ENCODE results near the gene ACOT4.
A peak's percentile ranks its signal among the peaks of the same experiment; 100 is the strongest.
"Not testable (repeated sequence)": the region's sequence is repeated elsewhere in the genome, so short reads cannot be mapped to it uniquely, and the experiment has no call there.

Gene ACOT4

GRCh38 chr14:73591690-73592449 lies at the start of gene ACOT4:
Gene ACOT4 (plus strand): TSS chr14:73591873. CDS start chr14:73591960, 87 bp downstream.
- DNase-seq = peak in 20 of 58 donors; percentile 4 to 54 (median 26)

- DNase-seq = not testable (repeated sequence)
These were observed 48.7 kb upstream of the ACOT4 start for GRCh38 chr14:73542961-73543360.

- not testable (repeated sequence) for DNase-seq
These were observed 46.3 kb upstream of the ACOT4 start for GRCh38 chr14:73545353-73545752.

GRCh38 chr14:73549097-73549496 lies 42.6 kb upstream of the ACOT4 start:
- DNase-seq = not testable (repeated sequence)

- not testable (repeated sequence) for DNase-seq
These were observed 41.7 kb upstream of the ACOT4 start for GRCh38 chr14:73549889-73550524.

GRCh38 chr14:73553845-73554244 lies 37.8 kb upstream of the ACOT4 start:
- no peak for DNase-seq

GRCh38 chr14:73557201-73557600 lies 34.5 kb upstream of the ACOT4 start:
- not testable (repeated sequence) for DNase-seq

GRCh38 chr14:73558238-73558637 lies 33.4 kb upstream of the ACOT4 start:
- DNase-seq = not testable (repeated sequence)

- not testable (repeated sequence) for DNase-seq
These were observed 29.4 kb upstream of the ACOT4 start for GRCh38 chr14:73562256-73562655.

- not testable (repeated sequence) for DNase-seq
These were observed 29.0 kb upstream of the ACOT4 start for GRCh38 chr14:73562696-73563095.

GRCh38 chr14:73566431-73566830 lies 25.2 kb upstream of the ACOT4 start:
- not testable (repeated sequence) for DNase-seq

- not testable (repeated sequence) for DNase-seq
These were observed 24.7 kb upstream of the ACOT4 start for GRCh38 chr14:73566935-73567334.

- no peak for DNase-seq
These were observed 24.3 kb upstream of the ACOT4 start for GRCh38 chr14:73567358-73567757.

- no peak for DNase-seq
These were observed 23.5 kb upstream of the ACOT4 start for GRCh38 chr14:73567951-73568885.

GRCh38 chr14:73568886-73569184 lies 22.8 kb upstream of the ACOT4 start:
- not testable (repeated sequence) for DNase-seq

- peak in 51 of 58 donors; percentile 25 to 87 (median 64) for DNase-seq
These were observed 22.3 kb upstream of the ACOT4 start, which contains the start of gene ACOT2 for GRCh38 chr14:73569185-73569958. Gene ACOT2 (plus strand): TSS chr14:73569213. CDS start chr14:73569241, 28 bp downstream.

- DNase-seq = peak in 27 of 58 donors; percentile 2 to 42 (median 10)
These were observed 20.8 kb upstream of the ACOT4 start for GRCh38 chr14:73570913-73571312.

GRCh38 chr14:73573034-73573433 lies 18.6 kb upstream of the ACOT4 start:
- not testable (repeated sequence) for DNase-seq

GRCh38 chr14:73573740-73574139 lies 17.9 kb upstream of the ACOT4 start:
- DNase-seq = not testable (repeated sequence)

GRCh38 chr14:73574251-73574650 lies 17.4 kb upstream of the ACOT4 start:
- DNase-seq = not testable (repeated sequence)

GRCh38 chr14:73576391-73576790 lies 15.3 kb upstream of the ACOT4 start:
- DNase-seq = no peak
